ENCODE results near the gene TATDN3.
"Not testable (repeated sequence)": the region's sequence is repeated elsewhere in the genome, so short reads cannot be mapped to it uniquely, and the experiment has no call there.

Gene TATDN3

DNA sequence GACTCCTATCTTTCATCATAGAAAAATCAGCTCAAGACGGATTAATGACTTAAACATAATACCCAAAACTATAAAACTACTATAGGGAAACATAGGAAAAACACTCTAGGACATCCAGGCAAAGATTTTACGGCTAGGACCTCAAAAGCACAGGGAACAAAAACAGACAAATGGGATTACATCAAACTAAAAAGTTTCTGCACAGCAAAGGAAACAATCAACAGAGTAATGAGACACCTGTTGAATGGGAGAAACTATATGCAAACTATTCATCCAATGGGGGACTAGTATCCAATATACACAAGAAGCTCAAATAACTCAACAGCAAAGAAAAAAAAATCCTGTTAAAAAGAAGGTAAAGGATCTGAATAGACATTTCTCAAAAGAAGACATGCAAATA is 18.7 kb upstream of the TATDN3 start:
- no peak for TF ChIP-seq CTCF (IDR thresholded peaks at IDR 0.05; ENCODE audit: borderline replicate concordance, control extremely low read depth, extremely low read depth, insufficient read depth, missing control alignments)
- in situ Hi-C loops (cut with MboI; ENCODE audit: low sequenced_read_pairs, unreplicated experiment), result loop anchor here (10.0 kb wide), 1 partner anchor 288 kb away; no protein-coding TSS in a partner anchor
- DNase-seq (ENCODE audit: low spot score), result no peak

DNA sequence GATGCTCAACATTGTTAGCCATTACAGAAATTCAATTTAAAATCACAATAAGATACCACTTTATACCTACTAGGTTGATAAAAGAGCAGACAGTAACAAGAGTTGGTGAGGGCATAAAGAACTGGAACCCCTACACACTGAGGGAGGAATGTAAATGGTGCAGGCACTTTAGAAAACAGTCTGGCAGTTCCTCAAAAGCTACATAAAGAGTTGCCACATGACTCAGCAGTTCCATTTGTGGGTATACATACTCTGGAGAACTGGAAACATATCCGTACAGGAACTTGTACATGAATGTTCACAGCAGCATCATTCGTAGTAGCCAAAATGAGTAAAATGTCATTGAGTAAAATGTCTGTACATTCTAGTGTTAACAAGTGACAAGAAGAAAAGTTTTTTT is 17.1 kb upstream of the TATDN3 start:
- in situ Hi-C loops (cut with MboI; ENCODE audit: low sequenced_read_pairs, unreplicated experiment), result loop anchor here (10.0 kb wide), 1 partner anchor 290 kb away; no protein-coding TSS in a partner anchor
- no peak for DNase-seq (ENCODE audit: low spot score)
- TF ChIP-seq CTCF (IDR thresholded peaks at IDR 0.05; ENCODE audit: borderline replicate concordance, control extremely low read depth, extremely low read depth, insufficient read depth, missing control alignments), result no peak

- no peak for TF ChIP-seq CTCF (IDR thresholded peaks at IDR 0.05; ENCODE audit: borderline replicate concordance, control extremely low read depth, extremely low read depth, insufficient read depth, missing control alignments)
- in situ Hi-C loops (cut with MboI; ENCODE audit: low sequenced_read_pairs, unreplicated experiment), result loop anchor here (10.0 kb wide), 1 partner anchor 290 kb away; no protein-coding TSS in a partner anchor
- no peak for DNase-seq (ENCODE audit: low spot score)
Observed at GRCh38 chr1:212775241-212775640, 16.5 kb upstream of the TATDN3 start.

DNA sequence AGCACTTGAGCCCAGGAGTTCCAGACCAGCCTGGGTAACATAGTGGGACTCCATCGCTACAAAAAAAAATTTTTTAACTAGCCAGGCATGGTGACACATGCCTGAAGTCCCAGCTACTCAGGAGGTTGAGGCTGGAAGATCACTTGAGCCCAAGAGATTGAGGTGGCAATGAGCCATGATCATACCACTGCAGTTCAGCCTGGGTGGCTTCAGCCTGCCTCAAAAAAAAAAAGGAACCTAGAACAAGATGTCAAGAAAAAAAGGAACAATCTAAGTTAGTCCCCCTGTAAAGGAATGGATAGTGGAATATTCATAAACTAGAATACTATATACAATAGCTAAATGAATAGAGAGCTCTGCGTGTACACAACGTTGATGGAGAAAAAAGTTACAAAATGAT is 14.5 kb upstream of the TATDN3 start:
- DNase-seq (ENCODE audit: low spot score), result no peak
- in situ Hi-C loops (cut with MboI; ENCODE audit: low sequenced_read_pairs, unreplicated experiment), result loop anchor here (10.0 kb wide), 1 partner anchor 292 kb away; no protein-coding TSS in a partner anchor
- no peak for TF ChIP-seq CTCF (IDR thresholded peaks at IDR 0.05; ENCODE audit: borderline replicate concordance, control extremely low read depth, extremely low read depth, insufficient read depth, missing control alignments)

- in situ Hi-C loops (cut with MboI; ENCODE audit: low sequenced_read_pairs, unreplicated experiment), result loop anchor here (10.0 kb wide), 1 partner anchor 294 kb away; no protein-coding TSS in a partner anchor
- DNase-seq (ENCODE audit: low spot score), result not testable (repeated sequence)
Observed at GRCh38 chr1:212779086-212779485, 12.6 kb upstream of the TATDN3 start.

GRCh38 chr1:212780759-212781158 is 10.9 kb upstream of the TATDN3 start:
- in situ Hi-C loops (cut with MboI; ENCODE audit: low sequenced_read_pairs, unreplicated experiment), result loop anchor here (10.0 kb wide), 1 partner anchor 106 kb away; no protein-coding TSS in a partner anchor
- TF ChIP-seq CTCF (IDR thresholded peaks at IDR 0.05; ENCODE audit: borderline replicate concordance, control extremely low read depth, extremely low read depth, insufficient read depth, missing control alignments), result no peak
- DNase-seq (ENCODE audit: low spot score), result no peak

- TF ChIP-seq CTCF (IDR thresholded peaks at IDR 0.05; ENCODE audit: borderline replicate concordance, control extremely low read depth, extremely low read depth, insufficient read depth, missing control alignments), result no peak
- no peak for DNase-seq (ENCODE audit: low spot score)
- in situ Hi-C loops (cut with MboI; ENCODE audit: low sequenced_read_pairs, unreplicated experiment), result loop anchor here (10.0 kb wide), 1 partner anchor 106 kb away; no protein-coding TSS in a partner anchor
Observed at GRCh38 chr1:212781225-212781624, 10.5 kb upstream of the TATDN3 start.

Data from GM13976 (cell line).